ENCODE measurements around the gene CEP350.

CEP350 gene

DNA sequence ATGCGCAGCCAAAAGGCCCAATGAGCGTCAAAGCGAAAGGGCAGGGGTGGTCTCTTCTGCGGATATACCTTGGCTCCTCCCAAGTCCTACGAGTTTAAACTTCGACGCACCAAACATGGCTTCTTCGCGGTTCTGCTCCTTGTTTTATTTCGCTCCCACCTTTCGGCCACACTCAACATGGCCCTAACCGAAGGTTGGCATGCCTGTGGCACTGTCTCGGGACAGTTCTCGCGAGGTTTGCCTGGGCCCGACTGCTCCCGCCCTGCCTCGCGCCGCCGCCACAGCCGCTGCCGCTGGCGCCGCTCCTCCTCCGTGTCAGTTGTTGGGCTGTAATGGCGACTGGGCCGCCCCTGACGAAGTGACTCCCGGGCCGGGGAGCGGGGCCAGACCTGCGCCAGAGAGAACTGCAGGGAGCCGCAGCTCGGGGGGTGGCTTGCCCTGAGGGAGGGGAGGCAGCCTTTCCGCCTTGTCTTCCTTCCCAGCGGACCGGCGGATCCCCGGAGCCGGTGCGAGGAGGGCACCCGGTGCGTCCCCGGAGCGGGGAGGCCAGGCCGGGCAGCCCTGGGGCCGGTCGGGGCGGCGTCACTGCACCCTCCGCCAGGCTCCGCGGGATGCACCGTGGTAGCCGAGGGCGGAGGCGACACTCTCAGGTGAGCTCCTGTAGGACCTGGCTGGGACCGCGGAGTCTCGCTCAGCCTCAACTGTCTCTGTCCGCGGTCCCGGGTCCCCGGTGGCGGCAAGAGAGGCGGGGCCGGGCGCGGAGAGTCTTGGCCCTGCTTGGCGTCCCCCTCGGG lies at the start of gene CEP350:
CEP350 (plus strand) TSS at position 318 of the 794 bp plus-strand sequence. CDS start 31,372 bp downstream, outside the sequence.
- peak; percentile 97 for DNase-seq

DNA sequence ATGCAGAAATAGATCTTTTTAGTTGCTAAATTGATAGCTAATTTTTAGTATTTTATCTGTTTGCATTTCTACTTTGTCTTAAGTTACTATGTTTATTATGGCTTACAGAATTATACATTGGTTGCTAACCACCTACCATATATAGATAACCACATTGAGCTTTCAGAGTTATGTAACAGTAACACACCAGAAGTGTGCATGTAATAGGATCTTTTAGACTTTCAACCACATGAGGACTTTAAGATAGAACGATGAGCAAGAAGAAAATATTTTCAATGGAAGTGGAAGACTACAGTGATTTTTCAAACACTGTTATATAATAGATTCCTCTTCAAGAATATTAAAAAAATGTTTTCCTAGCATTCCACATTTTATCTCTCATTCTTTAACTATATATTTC lies 43.7 kb upstream of the CEP350 start:
- DNase-seq, result no peak

DNA sequence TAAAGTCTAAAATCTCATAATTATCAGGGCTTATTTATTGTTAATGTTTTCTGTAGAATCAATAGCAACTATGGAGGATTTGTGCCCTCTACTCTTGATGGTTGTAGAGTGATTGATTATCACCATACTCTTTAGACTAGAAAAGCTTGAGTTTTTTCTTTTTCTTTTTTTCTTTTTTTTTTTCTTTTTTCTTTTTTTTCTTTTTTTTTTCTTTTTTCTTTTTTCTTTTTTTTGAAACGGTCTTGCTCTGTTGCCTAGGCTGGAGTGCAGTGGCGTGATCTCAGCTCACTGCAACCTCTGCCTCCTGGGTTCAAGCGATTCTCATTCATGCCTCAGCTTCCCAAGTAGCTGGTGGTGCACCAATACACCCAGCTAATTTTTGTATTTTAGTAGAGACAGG lies 42.8 kb upstream of the CEP350 start:
- no peak for DNase-seq

- no peak for DNase-seq
Measured at GRCh38 chr1:179917601-179918429, 36.8 kb upstream of the CEP350 start.

DNA sequence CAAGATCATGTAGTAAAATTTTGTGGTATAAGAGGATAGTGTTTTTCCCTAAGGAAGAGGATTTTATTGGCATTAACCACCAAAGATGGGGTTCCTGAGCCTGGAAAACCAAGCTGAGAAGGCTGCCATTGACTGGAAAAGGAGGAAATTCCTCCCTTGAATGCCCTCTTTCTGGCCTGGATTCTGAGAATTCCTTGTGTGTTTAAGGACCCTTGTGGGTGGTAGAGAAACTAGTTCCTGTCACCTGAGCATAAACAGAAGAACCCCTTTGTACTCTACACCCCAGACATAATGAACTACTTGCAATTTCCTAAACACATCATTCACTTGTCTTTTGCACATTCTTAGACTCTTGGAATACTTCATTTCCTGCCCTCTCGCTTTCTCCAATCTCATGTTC lies 33.1 kb upstream of the CEP350 start:
- no peak for DNase-seq

DNA sequence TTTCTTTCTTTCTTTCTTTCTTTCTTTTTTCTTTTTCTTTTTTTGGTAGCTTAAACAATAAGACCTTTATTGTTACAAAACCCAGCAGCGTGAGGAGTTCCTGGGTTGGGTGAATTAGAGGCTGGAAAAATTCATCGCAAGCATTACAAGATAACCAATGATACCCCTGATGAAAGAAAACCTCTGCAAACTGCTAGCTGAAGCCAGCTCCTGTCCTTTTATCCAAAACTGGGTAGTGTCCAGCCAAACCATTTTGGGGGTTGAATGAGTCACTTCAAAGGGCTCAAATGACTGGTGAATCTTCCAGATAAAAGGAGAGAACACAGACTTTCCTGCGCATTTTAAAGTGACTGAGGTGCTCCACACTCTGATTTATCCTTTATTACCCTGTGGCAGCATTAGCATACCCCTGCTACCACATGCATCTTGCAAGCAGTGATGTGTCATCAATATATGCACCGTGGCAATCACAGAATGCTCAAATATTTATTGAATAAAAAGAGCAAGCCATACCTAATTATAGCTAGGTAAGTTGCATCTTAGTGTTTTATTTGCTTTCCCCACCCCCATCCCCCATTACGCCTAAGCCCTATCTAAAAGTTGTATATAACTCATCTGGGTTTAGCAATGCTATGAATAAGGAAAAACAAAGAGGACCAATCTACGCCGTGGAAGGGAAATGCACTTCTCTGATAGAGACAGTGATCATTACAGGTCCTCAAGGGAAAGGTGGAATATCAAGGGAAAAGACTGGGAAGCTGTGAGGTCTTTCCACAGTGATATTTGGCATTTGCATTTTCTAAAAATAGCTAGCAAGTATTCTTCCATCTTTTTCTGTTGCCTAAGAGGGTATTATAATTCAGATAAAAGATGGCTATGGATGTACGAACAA lies 32.4 kb upstream of the CEP350 start:
- DNase-seq, result no peak

GRCh38 chr1:179923029-179923428 lies 31.6 kb upstream of the CEP350 start:
- no peak for DNase-seq

- no peak for DNase-seq
Measured at GRCh38 chr1:179924268-179924667, 30.3 kb upstream of the CEP350 start.

- DNase-seq, result no peak
Measured at GRCh38 chr1:179925302-179925701, 29.3 kb upstream of the CEP350 start.

DNA sequence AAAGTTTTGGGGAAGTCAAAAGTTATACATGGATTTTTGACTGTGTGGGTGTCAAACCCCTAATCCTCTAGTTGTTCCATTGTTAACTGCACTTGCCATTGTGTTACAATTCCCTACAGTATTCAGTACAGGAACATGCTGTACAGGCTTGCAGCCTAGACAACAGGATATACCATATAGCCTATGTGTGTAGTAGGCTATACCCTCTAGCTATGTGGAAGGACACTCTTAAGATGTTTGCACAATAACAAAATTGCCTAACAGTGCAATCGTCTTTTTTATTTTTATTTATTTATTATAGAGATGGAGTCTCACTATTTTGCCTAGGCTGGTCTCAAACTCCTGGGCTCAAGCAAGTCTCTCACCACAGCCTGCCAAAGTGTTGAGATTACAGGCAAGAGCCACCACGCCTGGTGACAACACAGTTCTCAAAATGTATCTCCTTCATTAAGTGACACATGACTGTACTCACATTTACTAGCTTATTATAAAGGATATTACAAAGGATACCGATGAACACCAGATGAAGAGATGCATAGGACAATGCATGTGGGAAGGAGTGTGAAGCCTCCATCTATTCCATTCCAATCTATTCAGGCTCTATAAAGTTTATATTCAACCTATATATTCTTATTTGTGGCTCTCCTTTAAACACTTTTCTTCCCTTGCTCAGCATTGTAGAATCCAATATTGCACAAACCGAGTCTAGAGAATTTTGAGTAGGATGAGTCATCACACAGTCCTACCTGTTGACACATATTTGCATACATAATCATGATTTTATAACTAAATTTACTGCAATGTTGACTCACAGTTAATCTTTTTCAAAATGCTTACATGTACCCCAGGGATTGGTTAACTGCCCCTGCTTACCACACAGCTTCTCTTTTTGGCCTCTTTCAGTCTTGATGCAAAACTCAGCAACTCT lies 28.4 kb upstream of the CEP350 start:
- no peak for DNase-seq

GRCh38 chr1:179926850-179927205 lies 27.8 kb upstream of the CEP350 start:
- DNase-seq, result no peak

DNA sequence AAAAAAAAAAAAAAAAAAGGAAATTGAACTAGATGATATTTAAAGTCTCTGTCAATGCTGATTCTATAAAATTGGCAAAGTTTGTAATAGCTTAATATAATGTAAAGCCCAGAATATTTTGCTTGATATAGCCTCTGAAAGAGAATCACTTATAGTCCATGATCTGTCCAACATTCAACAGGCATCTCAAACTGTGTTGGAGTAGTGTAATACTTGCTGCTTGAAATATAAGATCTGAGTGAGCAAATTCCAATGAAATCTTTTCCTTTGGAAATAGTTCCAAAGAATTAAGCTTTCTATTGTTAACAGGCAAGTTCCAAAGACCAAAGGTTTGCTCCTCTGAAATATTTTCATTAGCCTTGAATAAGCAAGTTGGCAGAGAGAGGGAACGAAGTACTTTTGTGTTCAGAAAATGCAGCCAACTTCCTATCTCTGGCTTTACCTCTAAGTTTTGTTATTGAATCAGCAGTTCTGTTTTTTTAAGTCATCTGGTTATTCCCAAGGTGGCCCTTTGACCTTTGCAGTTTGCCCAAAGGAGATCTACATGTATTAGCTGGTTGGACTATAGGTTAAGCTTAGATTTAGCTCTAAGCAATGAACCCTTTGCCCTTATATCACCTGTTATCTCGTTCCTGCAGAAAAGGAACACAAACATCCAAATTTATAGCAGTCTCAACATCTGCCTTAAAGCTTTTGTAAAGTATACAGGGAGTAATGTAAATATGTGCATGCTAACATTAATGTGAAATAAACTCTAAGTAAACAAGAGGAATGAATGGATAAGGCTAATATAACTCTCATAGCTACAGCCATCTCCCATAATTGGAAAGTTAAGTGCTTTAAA lies 24.4 kb upstream of the CEP350 start:
- no peak for DNase-seq

GRCh38 chr1:179930867-179931266 lies 23.7 kb upstream of the CEP350 start:
- no peak for DNase-seq

DNA sequence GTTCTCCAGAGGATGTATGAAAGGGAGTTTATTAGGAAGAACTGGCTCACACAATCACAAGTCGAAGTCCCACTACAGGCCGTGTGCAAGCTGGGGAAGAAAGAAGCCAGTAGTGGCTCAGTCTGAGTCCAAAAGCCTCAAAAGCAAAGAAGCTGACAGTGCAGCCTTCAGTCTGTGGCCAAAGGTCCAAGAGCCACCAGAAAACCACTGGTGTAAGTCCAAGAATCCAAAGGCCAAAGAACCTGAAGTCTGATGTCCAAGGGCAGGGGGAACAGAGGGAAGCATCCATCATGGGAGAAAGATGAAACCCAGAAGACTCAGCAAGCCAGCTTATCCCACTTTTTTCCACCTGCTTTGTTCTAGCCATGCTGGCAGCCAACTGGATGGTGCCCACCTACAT lies 21.4 kb upstream of the CEP350 start:
- DNase-seq, result no peak

GRCh38 chr1:179935909-179936496 lies 18.6 kb upstream of the CEP350 start:
- DNase-seq, result no peak

DNA sequence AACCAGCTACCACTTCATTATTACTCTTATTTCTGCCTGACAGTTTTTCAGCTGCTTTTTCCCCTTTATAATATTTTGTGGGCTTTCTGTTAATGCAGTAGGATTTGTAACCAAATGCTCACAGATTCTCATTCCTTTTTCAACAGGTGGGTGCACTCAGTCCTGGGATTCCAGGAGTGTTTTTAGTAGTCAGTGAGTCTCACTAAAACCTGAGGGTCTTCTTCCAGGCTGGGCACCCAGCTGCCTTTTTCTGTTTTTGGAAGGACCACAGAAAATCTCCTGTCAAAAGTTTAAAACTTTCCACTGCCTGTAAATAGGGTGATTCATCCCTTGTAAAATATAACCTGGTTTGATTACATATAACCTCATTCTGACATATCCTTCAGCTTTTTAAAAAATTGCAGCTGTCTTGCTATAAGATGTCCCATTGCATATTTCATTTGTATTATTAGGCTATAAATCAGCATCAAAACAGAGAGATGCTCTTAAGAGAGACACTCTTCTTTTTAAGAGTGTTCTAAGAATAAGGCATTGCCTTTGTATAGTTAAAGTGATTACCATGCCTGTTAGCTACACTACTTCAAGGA lies 16.8 kb upstream of the CEP350 start:
- DNase-seq, result no peak

GRCh38 chr1:179938752-179939151 lies 15.9 kb upstream of the CEP350 start:
- DNase-seq, result no peak

- no peak for DNase-seq
Measured at GRCh38 chr1:179939941-179940340, 14.7 kb upstream of the CEP350 start.

DNA sequence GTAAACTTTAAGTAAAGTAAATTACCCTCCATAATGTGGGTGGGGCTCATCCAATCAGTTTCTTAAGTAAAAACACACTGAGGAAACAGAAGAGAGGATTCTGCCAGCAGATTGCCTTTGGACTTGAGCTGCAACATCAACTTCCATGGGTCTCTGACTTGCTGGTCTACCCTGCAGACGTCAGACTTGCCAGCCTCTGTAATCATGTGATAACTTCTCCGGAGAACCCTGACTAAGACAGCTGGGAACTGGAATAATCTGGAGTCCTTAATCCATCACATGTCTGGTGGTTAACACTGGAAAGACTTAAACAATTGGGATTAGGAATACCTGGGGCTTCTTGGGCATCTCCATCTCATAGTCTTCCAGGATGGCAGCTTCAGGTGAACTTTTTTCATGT lies 13.2 kb upstream of the CEP350 start:
- no peak for DNase-seq

DNA sequence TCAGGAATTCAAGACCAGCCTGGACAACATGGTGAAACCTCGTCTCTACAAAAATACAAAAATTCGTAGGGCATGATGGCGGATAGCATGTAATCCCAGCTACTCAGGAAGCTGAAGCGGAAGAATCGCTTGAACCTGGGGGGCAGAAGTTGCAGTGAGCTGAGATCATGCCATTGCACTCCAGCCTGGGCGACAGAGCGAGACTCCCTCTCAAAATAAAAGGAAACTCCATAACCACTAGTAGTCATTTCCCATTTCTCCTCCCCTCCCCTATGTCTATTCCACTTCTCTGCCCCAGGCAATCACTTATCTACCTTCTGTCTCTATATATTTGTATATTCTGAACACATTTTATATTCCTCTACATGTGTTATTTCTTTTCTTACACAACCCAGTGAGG lies 4.0 kb upstream of the CEP350 start:
- DNase-seq, result no peak
